ENCODE results near the gene RNF34.

The RNF34 gene

DNA sequence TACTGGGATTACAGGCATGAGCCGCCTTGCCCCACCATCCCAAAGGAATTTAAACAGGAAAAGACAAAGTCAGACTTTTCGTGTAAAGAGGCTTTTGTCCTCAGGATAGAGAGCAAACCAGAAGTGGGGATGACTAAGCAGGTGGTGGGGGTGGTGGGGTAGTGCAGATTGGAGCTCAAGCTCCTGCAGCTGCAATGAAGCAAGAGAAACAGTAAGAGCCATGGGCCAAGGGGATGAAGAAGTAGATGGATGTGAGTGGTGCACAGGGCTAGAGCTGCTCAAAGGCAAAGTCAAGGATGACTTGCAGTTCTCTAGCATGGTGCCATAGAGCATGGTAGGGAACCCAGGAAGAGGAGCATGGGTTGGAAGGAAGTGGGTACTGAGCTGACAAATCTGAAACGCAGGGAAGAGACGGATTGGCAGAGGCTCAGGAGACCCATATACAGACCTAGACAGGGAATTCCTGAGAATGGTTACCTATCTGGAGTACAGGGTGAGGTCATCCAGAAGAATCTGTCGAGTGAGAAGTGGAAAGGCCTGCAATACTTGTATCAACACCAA is 11.4 kb upstream of the RNF34 start:
- DNase-seq (ENCODE audit: low read depth in 2 of 3, low spot score in 1 of 3), result no peak

- DNase-seq (ENCODE audit: low read depth in 2 of 3, low spot score in 1 of 3), result no peak
Observed at GRCh38 chr12:121390856-121391255, 9.1 kb upstream of the RNF34 start.

GRCh38 chr12:121391619-121392324 is 8.1 kb upstream of the RNF34 start:
- DNase-seq (ENCODE audit: low read depth in 2 of 3, low spot score in 1 of 3), result peak in 2 of 3 donors; percentile 11 to 37

GRCh38 chr12:121392325-121392716 is 7.6 kb upstream of the RNF34 start:
- DNase-seq (ENCODE audit: low read depth in 2 of 3, low spot score in 1 of 3), result no peak

DNA sequence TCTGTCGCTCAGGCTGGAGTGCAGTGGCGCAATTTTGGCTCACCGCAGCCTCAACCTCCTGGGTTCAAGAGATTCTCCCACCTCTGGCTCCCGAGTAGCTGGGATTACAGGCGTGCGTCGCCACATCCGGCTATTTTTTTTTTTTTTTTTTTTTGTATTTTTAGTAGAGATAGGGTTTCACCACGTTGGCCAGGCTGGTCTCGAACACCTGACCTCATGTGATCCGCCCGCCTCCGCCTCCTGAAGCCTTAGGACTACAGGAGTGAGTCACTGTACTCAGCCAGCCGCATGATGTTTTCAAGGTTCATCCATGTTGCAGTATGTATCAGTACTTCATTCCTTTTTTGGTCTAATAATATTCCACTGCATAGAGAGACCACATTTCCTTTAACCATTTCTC is 2.4 kb upstream of the RNF34 start:
- DNase-seq (ENCODE audit: low read depth in 2 of 3, low spot score in 1 of 3), result no peak

- no peak for DNase-seq (ENCODE audit: low read depth in 2 of 3, low spot score in 1 of 3)
Observed at GRCh38 chr12:121398355-121398754, 1.6 kb upstream of the RNF34 start.

DNA sequence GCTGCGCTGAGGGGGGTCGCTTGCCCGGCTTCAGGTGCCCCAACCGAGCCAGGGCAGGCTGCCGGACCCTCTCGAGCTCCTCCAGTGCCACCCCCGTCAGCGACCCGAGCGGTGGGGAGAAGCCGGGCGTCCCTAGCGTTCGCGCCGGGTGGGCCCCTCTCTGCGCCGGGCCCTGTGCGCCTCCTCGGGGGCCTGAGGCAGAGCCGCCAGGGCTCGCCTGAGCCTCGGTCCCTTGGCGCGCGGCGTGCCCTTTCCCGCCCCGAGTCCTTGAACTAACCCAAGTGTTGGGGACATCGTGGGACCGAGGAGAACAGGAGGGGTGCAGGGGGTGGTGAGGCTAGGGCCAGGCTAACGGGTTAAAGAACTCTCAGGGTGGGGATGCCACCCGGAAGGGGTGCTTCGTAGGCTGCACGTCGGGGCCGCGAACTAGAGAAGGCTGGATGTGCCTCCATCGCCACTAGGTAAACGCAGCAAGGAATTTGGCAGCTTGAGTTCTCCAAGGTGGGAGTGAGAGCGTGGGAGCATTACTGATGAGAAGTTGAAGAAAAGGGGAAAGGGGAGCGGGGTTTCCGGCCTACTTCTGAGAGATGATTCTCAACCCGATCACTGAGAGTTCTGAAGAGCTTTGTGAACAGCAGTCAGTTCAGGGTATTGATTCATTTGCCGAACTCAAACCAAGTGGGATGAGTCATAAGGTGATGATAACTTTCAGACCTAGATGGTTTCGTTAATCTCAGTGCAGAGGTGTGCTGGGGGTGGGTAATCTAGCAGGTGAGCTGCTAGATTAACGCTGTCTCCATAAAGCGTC is 618 bp downstream of the RNF34 start:
- peak; percentile 46 to 54 (median 50) for DNase-seq (ENCODE audit: low read depth in 2 of 3, low spot score in 1 of 3)

DNA sequence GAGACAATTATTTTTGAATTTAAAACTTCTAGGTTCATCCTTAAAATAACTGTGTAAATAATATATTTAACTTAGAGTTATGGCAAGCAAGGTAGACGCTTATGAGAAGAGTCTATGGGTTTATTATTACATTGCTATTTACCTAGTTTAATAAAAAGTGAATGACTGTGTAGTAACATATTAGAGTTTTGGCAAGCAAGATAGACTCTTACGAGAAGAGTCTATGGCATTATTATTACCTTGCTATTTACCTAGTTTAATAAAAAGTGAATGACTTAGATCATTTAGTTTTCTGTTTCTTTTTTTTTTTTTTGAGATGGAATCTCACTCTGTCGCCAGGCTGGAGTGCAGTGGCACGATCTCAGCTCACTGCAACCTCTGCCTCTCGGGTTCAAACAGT is 3.8 kb downstream of the RNF34 start:
- DNase-seq (ENCODE audit: low read depth in 2 of 3, low spot score in 1 of 3), result no peak

GRCh38 chr12:121404734-121405133 is 4.8 kb downstream of the RNF34 start:
- no peak for DNase-seq (ENCODE audit: low read depth in 2 of 3, low spot score in 1 of 3)

GRCh38 chr12:121405211-121405610 is 5.3 kb downstream of the RNF34 start:
- DNase-seq (ENCODE audit: low read depth in 2 of 3, low spot score in 1 of 3), result no peak

DNA sequence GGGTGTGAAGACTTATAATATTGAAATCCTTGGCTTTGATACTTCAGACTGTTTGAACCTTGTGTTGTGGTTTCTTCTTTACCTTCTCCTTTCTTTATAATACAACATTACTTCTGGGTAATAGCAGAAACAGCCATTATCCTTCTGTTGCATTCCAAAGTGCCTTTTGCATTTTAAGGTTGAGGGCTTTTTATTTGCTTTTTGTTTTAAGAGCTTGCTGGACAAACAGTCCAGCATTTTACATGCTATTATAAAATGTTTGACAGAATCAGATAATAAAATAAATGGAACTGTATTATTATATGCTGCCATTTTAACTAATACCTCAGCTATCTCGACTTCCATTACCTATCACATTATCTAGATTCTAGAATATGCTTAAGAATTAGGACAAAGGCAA is 14.0 kb downstream of the RNF34 start:
- DNase-seq (ENCODE audit: low read depth in 2 of 3, low spot score in 1 of 3), result no peak

- DNase-seq (ENCODE audit: low read depth in 2 of 3, low spot score in 1 of 3), result no peak
Observed at GRCh38 chr12:121417847-121418246, 17.9 kb downstream of the RNF34 start.

- DNase-seq (ENCODE audit: low read depth in 2 of 3, low spot score in 1 of 3), result no peak
Observed at GRCh38 chr12:121420109-121420508, 20.2 kb downstream of the RNF34 start.

- no peak for DNase-seq (ENCODE audit: low read depth in 2 of 3, low spot score in 1 of 3)
Observed at GRCh38 chr12:121423253-121423652, 23.3 kb downstream of the RNF34 start.

- DNase-seq (ENCODE audit: low read depth in 2 of 3, low spot score in 1 of 3), result no peak
Observed at GRCh38 chr12:121423682-121424623, 24.0 kb downstream of the RNF34 start.

- DNase-seq (ENCODE audit: low read depth in 2 of 3, low spot score in 1 of 3), result no peak
Observed at GRCh38 chr12:121424624-121424975, 24.7 kb downstream of the RNF34 start.

- no peak for DNase-seq (ENCODE audit: low read depth in 2 of 3, low spot score in 1 of 3)
Observed at GRCh38 chr12:121427556-121428050, 27.7 kb downstream of the RNF34 start.

GRCh38 chr12:121428883-121429282 is 29.0 kb downstream of the RNF34 start:
- DNase-seq (ENCODE audit: low read depth in 2 of 3, low spot score in 1 of 3), result no peak

DNA sequence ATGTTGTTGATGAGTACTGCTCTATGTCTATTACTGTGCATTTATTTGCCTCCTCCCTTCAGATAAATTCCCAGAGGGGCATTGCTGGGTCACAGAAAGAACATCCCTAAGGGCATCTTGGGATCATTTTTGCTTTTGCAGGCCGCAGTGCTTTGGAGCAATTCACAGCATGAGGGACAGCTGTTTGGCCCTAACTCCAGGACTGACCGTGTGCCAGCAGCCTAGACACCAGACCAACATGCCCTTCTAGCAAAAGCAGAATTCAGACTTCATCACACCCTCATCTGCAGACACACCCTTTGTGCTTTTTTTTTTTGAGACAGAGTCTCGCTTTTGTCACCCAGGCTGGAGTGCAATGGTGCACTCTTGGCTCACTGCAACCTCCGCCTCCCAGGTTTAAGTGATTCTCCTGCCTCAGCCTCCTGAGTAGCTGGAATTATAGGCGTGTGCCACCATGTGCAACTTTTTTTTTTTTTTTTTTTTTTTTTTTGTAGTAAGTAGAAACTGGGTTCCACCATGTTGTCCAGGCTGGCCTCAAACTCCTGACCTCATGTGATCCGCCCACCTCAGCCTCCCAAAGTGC is 31.0 kb downstream of the RNF34 start:
- no peak for DNase-seq (ENCODE audit: low read depth in 2 of 3, low spot score in 1 of 3)

- DNase-seq (ENCODE audit: low read depth in 2 of 3, low spot score in 1 of 3), result no peak
Observed at GRCh38 chr12:121432740-121433480, 33.0 kb downstream of the RNF34 start.
